Endothelial cell of umbilical vein (primary cell): ENCODE results near the gene ARHGEF38. TPM values are rescaled to one million over a fixed set of nuclear protein-coding genes. Genes with fewer than 3 reads are reported as not detected.

Experiments
- BruUV-seq: library from RNA; stranded (reverse); fragments of 400-500 nt; replicated peaks from 2 replicates; lab custom pipeline; 2021; lab: Mats Ljungman, UMichigan
- CTCF ChIA-PET: fragments of 300-600, 350-600 bp; sonication (Branson Sonifier 250); formaldehyde crosslinking; loops from one replicate; lab custom pipeline; 2021; ENCODE audit warnings: antibody characterized with exemption, inconsistent platforms; lab: Charles Lee
- POLR2A ChIA-PET: fragments of 300-600, 350-600 bp; sonication (Branson Sonifier 250); formaldehyde crosslinking; loops from one replicate; lab custom pipeline; 2021; ENCODE audit warnings: antibody characterized with exemption, inconsistent platforms; lab: Charles Lee
- DNase-seq: peaks from one replicate; pipeline ENCODE4 v3.0.0-alpha.2; 2011; ENCODE audit warnings: low read depth, low spot score
- FAIRE-seq: peaks from 2 replicates; lab custom pipeline; 2011; peaks lifted over from hg19 to GRCh38; lab: Jason Lieb, UNC
- H2AFZ ChIP-seq: 2 replicates; pipeline ENCODE4 v1.6.0; 2012; ENCODE audit warnings: low read depth, low read length, control low read depth, inconsistent platforms
- H3K27ac ChIP-seq: 2 replicates; pipeline ENCODE4 v1.5.1; 2011; ENCODE audit warnings: low read depth, mild to moderate bottlenecking, control low read depth, low read length, moderate library complexity; ENCODE audit not compliant: insufficient read depth
- H3K27me3 ChIP-seq, 2 experiments: 2 replicates each; pipeline versions ENCODE4 v1.6.0 to v1.6.1; 2011; ENCODE audit warnings: low read length in 2 of 2, mixed read lengths in 1 of 2; ENCODE audit not compliant: control insufficient read depth in 2 of 2, insufficient read depth in 2 of 2
- H3K36me3 ChIP-seq, 2 experiments: 2 replicates in 1 of 2; 3 replicates in 1 of 2; pipeline ENCODE4 v1.5.1; 2011; ENCODE audit warnings: low read length in 2 of 2, mild to moderate bottlenecking in 1 of 2, moderate library complexity in 1 of 2; ENCODE audit not compliant: control insufficient read depth in 2 of 2, insufficient read depth in 2 of 2; ENCODE audit errors: extremely low read depth in 1 of 2
- H3K4me1 ChIP-seq: 3 replicates; pipeline ENCODE4 v1.5.1; 2011; ENCODE audit warnings: mild to moderate bottlenecking, low read length; ENCODE audit not compliant: control insufficient read depth, insufficient read depth; ENCODE audit errors: extremely low read depth
- H3K4me2 ChIP-seq: 2 replicates; pipeline ENCODE4 v1.6.1; 2011; ENCODE audit warnings: low read length, control low read depth, mixed read lengths; ENCODE audit not compliant: insufficient read depth
- H3K4me3 ChIP-seq, 3 experiments: fragments of 200-600 bp in 1 of 3; sonication (generic), shearing (Covaris generic) in 1 of 3; replicated peaks in 1 of 3; 2 replicates each; pipeline ENCODE4 v1.5.1; 2011 to 2016; ENCODE audit warnings: control low read depth in 3 of 3, low read length in 3 of 3, mild to moderate bottlenecking in 2 of 3, inconsistent platforms in 1 of 3, low read depth in 1 of 3, moderate library complexity in 1 of 3; ENCODE audit not compliant: insufficient read depth in 1 of 3
- H3K79me2 ChIP-seq: 2 replicates; pipeline ENCODE4 v1.6.0; 2012; ENCODE audit warnings: low read length, inconsistent platforms; ENCODE audit not compliant: control insufficient read depth, insufficient read depth
- H3K9ac ChIP-seq: replicated peaks from 2 replicates; pipeline ENCODE3; 2011; ENCODE audit warnings: low read length, control low read depth; ENCODE audit not compliant: insufficient read depth; ENCODE audit errors: extremely low read depth
- H3K9me1 ChIP-seq: replicated peaks from 3 replicates; pipeline ENCODE4 v1.6.0; 2011; ENCODE audit warnings: mild to moderate bottlenecking, low read length; ENCODE audit not compliant: control insufficient read depth, insufficient read depth; ENCODE audit errors: extremely low read depth
- H3K9me3 ChIP-seq: replicated peaks from 2 replicates; pipeline ENCODE4 v1.5.1; 2012; ENCODE audit warnings: low read length, inconsistent platforms; ENCODE audit not compliant: control insufficient read depth, insufficient read depth
- H4K20me1 ChIP-seq: replicated peaks from 2 replicates; pipeline ENCODE3; 2011; ENCODE audit warnings: mild to moderate bottlenecking, low read length; ENCODE audit not compliant: control insufficient read depth, insufficient read depth; ENCODE audit errors: extremely low read depth
- EZH2 ChIP-seq: IDR thresholded peaks from 2 replicates; pipeline ENCODE4 v1.6.1; 2012; ENCODE audit warnings: borderline replicate concordance, low read depth, mild to moderate bottlenecking, moderate library complexity, low read length, inconsistent platforms; ENCODE audit not compliant: severe bottlenecking
- FOS ChIP-seq: IDR thresholded peaks from 2 replicates; pipeline ENCODE4 v1.6.1; 2011; ENCODE audit warnings: mild to moderate bottlenecking, low read length, moderate library complexity, borderline replicate concordance; ENCODE audit not compliant: insufficient read depth
- GATA2 ChIP-seq: IDR thresholded peaks from 2 replicates; pipeline ENCODE4 v1.7.0; 2011; ENCODE audit warnings: low read depth, mild to moderate bottlenecking, moderate library complexity, mixed read lengths, low read length; ENCODE audit not compliant: insufficient read length, insufficient read depth
- JUN ChIP-seq: IDR thresholded peaks from 2 replicates; pipeline ENCODE4 v1.6.1; 2011; ENCODE audit warnings: borderline replicate concordance, low read depth; ENCODE audit not compliant: insufficient read length, insufficient read depth
- MAX ChIP-seq: IDR thresholded peaks from 2 replicates; pipeline ENCODE4 v1.6.1; 2011; ENCODE audit not compliant: insufficient read depth, insufficient read length
- MYC ChIP-seq: IDR thresholded peaks from one replicate; pipeline ENCODE4 v1.6.1; 2011; ENCODE audit warnings: mild to moderate bottlenecking, low read depth, low read length
- POLR2A ChIP-seq: IDR thresholded peaks from 2 replicates; pipeline ENCODE4 v1.6.1; 2012; ENCODE audit warnings: low read depth, mild to moderate bottlenecking, control low read depth, low read length
- POLR2AphosphoS5 ChIP-seq: IDR thresholded peaks from 2 replicates; pipeline ENCODE4 v1.6.1; 2012; ENCODE audit warnings: low read depth, mild to moderate bottlenecking, control low read depth, low read length, moderate library complexity; ENCODE audit not compliant: insufficient read depth
- dilution Hi-C: fragments of 300-500 bp; cut with MboI; formaldehyde crosslinking; loops from one replicate; pipeline ENCODE4 v1.15.0; 2019; ENCODE audit warnings: low sequenced_read_pairs; ENCODE audit not compliant: extremely low pct_ligation_motif_present
- intact Hi-C: fragments of 100-400 bp; cut with micrococcal nuclease; formaldehyde crosslinking; loops from one replicate; pipeline ENCODE4 v1.10.0; 2022
- polyA plus RNA-seq, 4 experiments: library from polyadenylated mRNA; depleted of rRNA in 3 of 4; stranded (reverse) in 3 of 4; unstranded in 1 of 4; fragments of >200 nt; gene quantifications; 2 replicates each; pipeline versions ENCODE4 v1.2.1 to v1.2.3, GENCODE V29; 2011 to 2012; ENCODE audit warnings: missing spikeins in 1 of 4
- total RNA-seq: library from RNA; stranded (reverse); gene quantifications from 2 replicates; pipeline ENCODE4 v1.2.3, GENCODE V29; 2021
- TF ChIP-seq, protein P1 (sequence below), 2 donors: IDR thresholded peaks; 1 replicate in 1 of 2; 2 replicates in 1 of 2; pipeline ENCODE4 v1.5.1; 2011; ENCODE audit warnings: low read length in 2 of 2, mild to moderate bottlenecking in 2 of 2, moderate library complexity in 2 of 2, control low read depth in 1 of 2, inconsistent platforms in 1 of 2, low read depth in 1 of 2; ENCODE audit not compliant: insufficient read depth in 1 of 2; ENCODE audit errors: extremely low read depth in 1 of 2

Gene ARHGEF38
- total and polyA plus RNA-seq, 2 donors (not counting 3 experiments of a cell fraction or from before 2014, with no cell fraction given) = not detected

DNA sequence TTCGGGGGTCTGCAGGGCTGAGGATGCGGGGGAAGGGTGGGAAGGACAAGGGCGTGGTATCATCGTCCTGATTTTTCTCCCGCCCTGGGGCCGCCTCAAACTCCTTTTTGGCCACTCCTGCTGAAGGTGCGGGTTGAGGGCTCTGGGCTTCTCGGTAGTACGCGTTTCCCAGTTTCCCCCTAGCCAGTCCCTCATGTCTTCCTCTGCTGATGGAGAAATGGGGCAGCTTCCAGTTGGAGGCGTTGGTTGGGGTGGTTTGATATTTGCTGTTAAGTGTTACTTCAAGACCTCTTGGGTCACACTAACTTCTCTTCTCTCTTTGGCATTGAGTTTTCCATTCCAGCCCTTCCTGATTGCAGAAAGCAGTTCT, 156.6 kb downstream of the ARHGEF38 start:
- Histone ChIP-seq H3K4me3 (peak overlapping the region; percentile 46 to 93 (median 93)), H2AFZ (peak overlapping the region; percentile 95), H3K27ac (peak overlapping the region; percentile 61), H3K9me3 (no peaks in the 10 kb centered on the region), H3K27me3 (no peaks in the 10 kb centered on the region), H3K9me1 (no peaks in the 10 kb centered on the region), H3K79me2 (peaks cover 54% of the 10 kb centered on the region), H3K4me2 (peak overlapping the region; percentile 99), H3K36me3 (no peaks in the 10 kb centered on the region), H4K20me1 (no peaks in the 10 kb centered on the region), H3K4me1 (peaks cover 16% of the 10 kb centered on the region), H3K9ac (peak overlapping the region; percentile 82)
- POLR2A ChIA-PET = interaction anchor here (0.6 kb wide), 1 partner anchor 562 kb away, joined by 4 read pairs; no protein-coding TSS in a partner anchor
- DNase-seq (peak; percentile 54), FAIRE-seq (no peak)
- BruUV-seq = TSS peak; percentile 63
- dilution Hi-C loops = no loop called here
- TF ChIP-seq, protein P1, sequence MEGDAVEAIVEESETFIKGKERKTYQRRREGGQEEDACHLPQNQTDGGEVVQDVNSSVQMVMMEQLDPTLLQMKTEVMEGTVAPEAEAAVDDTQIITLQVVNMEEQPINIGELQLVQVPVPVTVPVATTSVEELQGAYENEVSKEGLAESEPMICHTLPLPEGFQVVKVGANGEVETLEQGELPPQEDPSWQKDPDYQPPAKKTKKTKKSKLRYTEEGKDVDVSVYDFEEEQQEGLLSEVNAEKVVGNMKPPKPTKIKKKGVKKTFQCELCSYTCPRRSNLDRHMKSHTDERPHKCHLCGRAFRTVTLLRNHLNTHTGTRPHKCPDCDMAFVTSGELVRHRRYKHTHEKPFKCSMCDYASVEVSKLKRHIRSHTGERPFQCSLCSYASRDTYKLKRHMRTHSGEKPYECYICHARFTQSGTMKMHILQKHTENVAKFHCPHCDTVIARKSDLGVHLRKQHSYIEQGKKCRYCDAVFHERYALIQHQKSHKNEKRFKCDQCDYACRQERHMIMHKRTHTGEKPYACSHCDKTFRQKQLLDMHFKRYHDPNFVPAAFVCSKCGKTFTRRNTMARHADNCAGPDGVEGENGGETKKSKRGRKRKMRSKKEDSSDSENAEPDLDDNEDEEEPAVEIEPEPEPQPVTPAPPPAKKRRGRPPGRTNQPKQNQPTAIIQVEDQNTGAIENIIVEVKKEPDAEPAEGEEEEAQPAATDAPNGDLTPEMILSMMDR (IDR thresholded peaks at IDR 0.05; ENCODE audit: extremely low read depth in 1 of 2, insufficient read depth in 1 of 2, low read depth in 1 of 2, low read length in 2 of 2) = no peak
- no peak for TF ChIP-seq MYC
- no peak for TF ChIP-seq GATA2
- TF ChIP-seq JUN = no peak
- no peak for TF ChIP-seq FOS
- no peak for TF ChIP-seq POLR2AphosphoS5
- no peak for TF ChIP-seq POLR2A
- TF ChIP-seq MAX = no peak
- TF ChIP-seq EZH2 = no peak
- intact Hi-C loops = loop anchor here (2.0 to 10.0 kb wide), 3 partner anchors 286 to 608 kb away; partner anchors contain the start of genes AIMP1, TBCK and TET2
- CTCF ChIA-PET = interaction anchor here (1.3 to 4.0 kb wide), 2 partner anchors 33 to 188 kb away, joined by 3 to 10 read pairs; no protein-coding TSS in a partner anchor
